HepG2 (cell line): Measurements from ENCODE around the gene KRTAP12-3. TPM values are rescaled to one million over a fixed set of nuclear protein-coding genes. Genes with fewer than 3 reads are reported as not detected.

ENCODE experiments used
- ATAC-seq: fragments of 200-7000 bp; cut with Tn5 transposase; 3 replicates; pipeline ENCODE4 v1.9.1; 2020; ENCODE audit warnings: mild to moderate bottlenecking, moderate library complexity
- BruUV-seq: library from RNA; stranded (reverse); fragments of 400-500 nt; replicated peaks from 2 replicates; lab custom pipeline; 2021; lab: Mats Ljungman, UMichigan
- CTCF ChIA-PET: fragments of 300-600 bp; formaldehyde crosslinking; extraction: SDS; loops from one replicate; lab custom pipeline; 2021; ENCODE audit warnings: low total read pairs, inconsistent platforms, low intra/inter-chr PET ratio; lab: Yijun Ruan, JAX
- POLR2A ChIA-PET: fragments of 350-600 bp; sonication (Branson Sonifier 250); formaldehyde crosslinking; loops from one replicate; lab custom pipeline; 2020; ENCODE audit warnings: antibody characterized with exemption, inconsistent platforms; lab: Yijun Ruan, JAX
- DNase-seq: peaks from one replicate; pipeline ENCODE4 v3.0.0-alpha.2; 2015; ENCODE audit warnings: low spot score
- FAIRE-seq: peaks from 3 replicates; lab custom pipeline; 2011; peaks lifted over from hg19 to GRCh38; lab: Jason Lieb, UNC
- H2AFZ ChIP-seq: one replicate; pipeline ENCODE4 v1.6.1; 2011; ENCODE audit warnings: low read length, inconsistent platforms
- H3K27ac ChIP-seq: fragments of 300-600 bp; 3 replicates; pipeline ENCODE4 v1.8.0; 2011; ENCODE audit warnings: mixed run types, mild to moderate bottlenecking, mixed read lengths, low read length, inconsistent platforms; ENCODE audit not compliant: insufficient read depth; ENCODE audit errors: extremely low read length
- H3K27me3 ChIP-seq, 2 experiments: fragments of 200-600 bp in 1 of 2; 2 replicates in 1 of 2; 3 replicates in 1 of 2; pipeline versions ENCODE4 v1.6.0 to v1.8.0; 2011; ENCODE audit warnings: low read length in 2 of 2, mild to moderate bottlenecking in 2 of 2, moderate library complexity in 2 of 2, inconsistent platforms in 1 of 2; ENCODE audit not compliant: insufficient read depth in 2 of 2, control insufficient read depth in 1 of 2
- H3K36me3 ChIP-seq, 2 experiments: fragments of 200-600 bp in 1 of 2; replicated peaks in 1 of 2; 2 replicates in 1 of 2; 3 replicates in 1 of 2; pipeline versions ENCODE4 v1.5.1 to v1.8.0; 2011; ENCODE audit warnings: low read length in 2 of 2, inconsistent platforms in 1 of 2; ENCODE audit not compliant: insufficient read depth in 2 of 2, control insufficient read depth in 1 of 2
- H3K4me1 ChIP-seq: 2 replicates; pipeline ENCODE4 v1.5.1; 2012; ENCODE audit warnings: low read length, inconsistent platforms; ENCODE audit not compliant: insufficient read depth
- H3K4me2 ChIP-seq: 2 replicates; pipeline ENCODE4 v1.6.0; 2011; ENCODE audit warnings: low read depth, low read length, inconsistent platforms
- H3K4me3 ChIP-seq, 3 experiments: fragments of 200-600 bp in 1 of 3; sonication (generic), shearing (Covaris generic) in 1 of 3; replicated peaks in 1 of 3; 2 replicates each; pipeline ENCODE4 v1.5.1; 2011 to 2016; ENCODE audit warnings: low read length in 3 of 3, inconsistent platforms in 2 of 3, low read depth in 2 of 3, mild to moderate bottlenecking in 2 of 3, control low read depth in 1 of 3, mixed read lengths in 1 of 3; ENCODE audit not compliant: insufficient read depth in 1 of 3
- H3K79me2 ChIP-seq: one replicate; pipeline ENCODE4 v1.6.1; 2011; ENCODE audit warnings: low read length, inconsistent platforms; ENCODE audit not compliant: insufficient read depth
- H3K9ac ChIP-seq: 2 replicates; pipeline ENCODE4 v1.6.0; 2011; ENCODE audit warnings: mild to moderate bottlenecking, low read depth, low read length, inconsistent platforms; ENCODE audit not compliant: insufficient read depth
- H3K9me3 ChIP-seq: 2 replicates; pipeline ENCODE4 v1.5.1; 2012; ENCODE audit warnings: mild to moderate bottlenecking, low read length
- H4K20me1 ChIP-seq: 2 replicates; pipeline ENCODE4 v1.6.0; 2011; ENCODE audit warnings: inconsistent platforms, mild to moderate bottlenecking, low read length, moderate library complexity; ENCODE audit not compliant: insufficient read depth
- GTF3A ChIP-seq: sonication (generic); formaldehyde crosslinking; conservative IDR thresholded peaks from 2 replicates; pipeline ENCODE4 v1.4.0; 2020; ENCODE audit warnings: mild to moderate bottlenecking, missing genetic modification reagents
- HOXA3 ChIP-seq: sonication (generic); formaldehyde crosslinking; IDR thresholded peaks from 2 replicates; pipeline ENCODE4 v1.5.0; 2020; ENCODE audit warnings: missing genetic modification reagents
- JDP2 ChIP-seq: sonication (generic); formaldehyde crosslinking; IDR thresholded peaks from 2 replicates; pipeline ENCODE4 v1.8.1; 2022; ENCODE audit warnings: missing genetic modification reagents, borderline replicate concordance
- KLF11 ChIP-seq: IDR thresholded peaks from 2 replicates; pipeline ENCODE4 v1.6.1; 2016; ENCODE audit warnings: missing compliant biosample characterization
- KLF16 ChIP-seq, 2 experiments: sonication (generic) in 1 of 2; formaldehyde crosslinking in 1 of 2; IDR thresholded peaks; 2 replicates each; pipeline versions ENCODE4 v1.6.1 to v1.8.0; 2016 to 2023; ENCODE audit warnings: missing genetic modification reagents in 2 of 2, missing compliant biosample characterization in 1 of 2
- RBAK ChIP-seq: sonication (generic); formaldehyde crosslinking; IDR thresholded peaks from 2 replicates; pipeline ENCODE4 v1.5.1; 2020; ENCODE audit warnings: mild to moderate bottlenecking, missing genetic modification reagents
- SALL1 ChIP-seq: sonication (generic); formaldehyde crosslinking; IDR thresholded peaks from 2 replicates; pipeline ENCODE4 v1.8.0; 2022; ENCODE audit warnings: mild to moderate bottlenecking, missing genetic modification reagents
- SP5 ChIP-seq: IDR thresholded peaks from 2 replicates; pipeline ENCODE4 v1.6.1; 2016; ENCODE audit warnings: low read depth, borderline replicate concordance
- SRSF1 ChIP-seq: fragments of 200-400 bp; formaldehyde crosslinking; optimal IDR thresholded peaks from 2 replicates; pipeline ENCODE3; 2017; ENCODE audit warnings: mild to moderate bottlenecking, low read depth, low read length, moderate library complexity
- ZBTB33 ChIP-seq: sonication (generic); formaldehyde crosslinking; IDR thresholded peaks from 2 replicates; pipeline ENCODE4 v1.4.0; 2020; ENCODE audit warnings: missing genetic modification reagents
- ZBTB38 ChIP-seq: sonication (generic); formaldehyde crosslinking; IDR thresholded peaks from 2 replicates; pipeline ENCODE4 v1.5.1; 2020; ENCODE audit warnings: mild to moderate bottlenecking, missing genetic modification reagents
- ZNF317 ChIP-seq: sonication (generic); formaldehyde crosslinking; IDR thresholded peaks from 2 replicates; pipeline ENCODE4 v1.5.0; 2020; ENCODE audit warnings: mild to moderate bottlenecking, missing genetic modification reagents
- ZNF331 ChIP-seq: sonication (generic); formaldehyde crosslinking; IDR thresholded peaks from 2 replicates; pipeline ENCODE4 v1.4.0; 2020; ENCODE audit warnings: missing genetic modification reagents
- ZNF33B ChIP-seq: sonication (generic); formaldehyde crosslinking; IDR thresholded peaks from 2 replicates; pipeline ENCODE4 v1.5.1; 2020; ENCODE audit warnings: mild to moderate bottlenecking, missing genetic modification reagents
- ZNF432 ChIP-seq: sonication (generic); formaldehyde crosslinking; IDR thresholded peaks from 2 replicates; pipeline ENCODE4 v1.5.0; 2020; ENCODE audit warnings: missing genetic modification reagents, mild to moderate bottlenecking, borderline replicate concordance
- ZNF7 ChIP-seq: IDR thresholded peaks from 2 replicates; pipeline ENCODE4 v1.6.1; 2016; ENCODE audit warnings: missing biosample characterization, missing genetic modification reagents
- ZNF883 ChIP-seq: sonication (generic); formaldehyde crosslinking; IDR thresholded peaks from 2 replicates; pipeline ENCODE4 v1.5.1; 2020; ENCODE audit warnings: mild to moderate bottlenecking, missing genetic modification reagents; ENCODE audit errors: not compliant biosample characterization
- WGBS: methylation state at CpG from one replicate; pipeline ENCODE4 v1.1.6; 2017; ENCODE audit warnings: low lambda C conversion rate; 5-methylcytosine and 5-hydroxymethylcytosine counted together
- in situ Hi-C: cut with HindIII; loops from 2 replicates; pipeline ENCODE4 v1.10.0; 2017; ENCODE audit warnings: low pct_unique_long_range_greater_than_20kb; ENCODE audit not compliant: extremely low pct_ligation_motif_present
- intact Hi-C: fragments of 100-400 bp; cut with micrococcal nuclease; formaldehyde crosslinking; loops from one replicate; pipeline ENCODE4 v1.10.0; 2022; ENCODE audit not compliant: unreplicated experiment
- polyA plus RNA-seq, 8 experiments: library from polyadenylated mRNA; depleted of rRNA in 3 of 8; stranded (reverse) in 7 of 8; unstranded in 1 of 8; fragments of >200 nt; fragmentation: Illumina TruSeq in 4 of 8; extraction: Trizol in 4 of 8; gene quantifications; 2 replicates each; pipeline versions ENCODE4 v1.2.1 to v1.2.3, GENCODE V29; 2011 to 2016; ENCODE audit warnings: low read depth in 4 of 8, missing spikeins in 1 of 8, mixed read lengths in 1 of 8; ENCODE audit not compliant: insufficient read depth in 1 of 8
- total RNA-seq, 5 experiments: library from RNA; depleted of rRNA; stranded (reverse); fragments of >200 nt; fragmentation: Illumina TruSeq; extraction: Trizol; gene quantifications; 2 replicates each; pipeline ENCODE4 v1.2.3, GENCODE V29; 2016; ENCODE audit warnings: low read depth in 1 of 5
- TF ChIP-seq, protein P1 (sequence below): sonication (generic); formaldehyde crosslinking; IDR thresholded peaks from 2 replicates; pipeline ENCODE4 v1.4.0; 2020; ENCODE audit warnings: missing genetic modification reagents

Gene KRTAP12-3
- total and polyA plus RNA-seq, 2 of the 13 experiments (the other 11 are each of a cell fraction or from before 2014, with no cell fraction given): not detected

DNA sequence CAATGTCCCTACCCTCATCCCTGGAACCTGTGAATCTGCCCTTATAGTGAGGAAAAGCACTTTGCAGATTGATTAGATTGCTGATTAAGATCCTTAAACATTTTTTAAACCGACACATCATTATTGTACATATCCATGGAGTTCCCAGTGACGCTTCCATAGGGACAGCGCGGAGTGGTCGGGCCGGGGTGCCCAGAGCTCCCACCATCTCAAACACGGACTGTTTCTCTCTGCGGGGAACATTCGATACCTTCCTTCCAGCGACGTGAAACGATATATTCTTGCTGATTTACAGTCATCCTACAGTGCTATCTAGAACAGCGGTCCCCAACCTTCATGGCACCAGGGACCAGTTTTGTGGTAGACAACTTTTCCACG is 43.3 kb downstream of the KRTAP12-3 start (continued):
- no peak for TF ChIP-seq ZBTB33 (CRISPR knock-in tag)
- peak; percentile 87 for TF ChIP-seq ZBTB38
- TF ChIP-seq ZNF7 (CRISPR knock-in tag): no peak
- 0 out of 2 replicates have a peak, but pooled peaks have one; percentile 30 for TF ChIP-seq ZNF317 (CRISPR knock-in tag)
- TF ChIP-seq JDP2 (CRISPR knock-in tag): no peak
- no peak for TF ChIP-seq KLF16 (CRISPR knock-in tag; IDR thresholded peaks at IDR 0.05)
- no peak for TF ChIP-seq ZNF883
- 0 out of 2 replicates have a peak, but pooled peaks have one; percentile 1 for TF ChIP-seq ZNF331 (CRISPR knock-in tag)

DNA sequence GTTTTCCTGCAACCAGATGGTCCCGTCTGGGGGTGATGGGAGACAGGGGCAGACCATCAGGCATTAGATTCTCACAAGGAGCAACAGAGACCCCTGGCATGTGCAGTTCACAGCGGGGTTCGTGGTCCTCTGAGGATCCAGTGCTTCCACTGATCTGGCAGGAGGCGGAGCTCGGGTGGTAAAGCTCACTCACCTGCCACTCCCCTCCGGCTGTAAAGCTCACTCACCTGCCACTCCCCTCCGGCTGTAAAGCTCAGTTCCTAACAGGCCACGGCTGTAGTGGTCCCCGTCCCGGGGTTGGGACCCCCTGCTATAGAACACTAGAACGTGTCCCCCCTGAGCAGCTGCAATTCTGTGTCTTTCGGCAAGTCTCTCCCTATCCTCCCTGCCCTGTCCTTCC is 43.8 kb downstream of the KRTAP12-3 start:
- ChIA-PET POLR2A (no interaction called here), CTCF (no interaction called here)
- Histone ChIP-seq H3K27ac (no peak overlapping the region), H3K4me3 (peak overlapping the region in 1 of 3 experiments; percentile 33; a peak in 1 of 6 replicates), H3K4me2 (peak overlapping the region; percentile 60), H3K79me2 (no peaks in the 10 kb centered on the region), H2AFZ (no peak overlapping the region), H3K4me1 (peaks cover 78% of the 10 kb centered on the region), H4K20me1 (no peaks in the 10 kb centered on the region), H3K36me3 (no peaks in the 10 kb centered on the region), H3K27me3 (peaks cover 5 to 16% of the 10 kb centered on the region in 2 experiments; a peak in 3 of 5 replicates), H3K9me3 (no peaks in the 10 kb centered on the region), H3K9ac (no peak overlapping the region)
- in situ Hi-C loops (no loop called here), intact Hi-C loops (loop anchor here (5.0 kb wide), 1 partner anchor 36 kb away; no protein-coding TSS in a partner anchor)
- ATAC-seq (peak; percentile 3; the same call in 1 of the 3 replicates), DNase-seq (no peak), FAIRE-seq (no peak)
- BruUV-seq: no TSS peak
- 3% methylated on average over 10 of the region's 12 CpGs for WGBS
- peak; percentile 13; the same call in 1 of the 2 replicates for TF ChIP-seq HOXA3 (CRISPR knock-in tag)
- peak; percentile 41; the same call in 1 of the 2 replicates for TF ChIP-seq SALL1 (CRISPR knock-in tag)
- no peak for TF ChIP-seq GTF3A
- no peak for TF ChIP-seq KLF11 (CRISPR knock-in tag)
- TF ChIP-seq ZNF33B (CRISPR knock-in tag): no peak
- no peak for TF ChIP-seq RBAK (CRISPR knock-in tag)
- no peak for TF ChIP-seq SRSF1
- TF ChIP-seq, protein P1, sequence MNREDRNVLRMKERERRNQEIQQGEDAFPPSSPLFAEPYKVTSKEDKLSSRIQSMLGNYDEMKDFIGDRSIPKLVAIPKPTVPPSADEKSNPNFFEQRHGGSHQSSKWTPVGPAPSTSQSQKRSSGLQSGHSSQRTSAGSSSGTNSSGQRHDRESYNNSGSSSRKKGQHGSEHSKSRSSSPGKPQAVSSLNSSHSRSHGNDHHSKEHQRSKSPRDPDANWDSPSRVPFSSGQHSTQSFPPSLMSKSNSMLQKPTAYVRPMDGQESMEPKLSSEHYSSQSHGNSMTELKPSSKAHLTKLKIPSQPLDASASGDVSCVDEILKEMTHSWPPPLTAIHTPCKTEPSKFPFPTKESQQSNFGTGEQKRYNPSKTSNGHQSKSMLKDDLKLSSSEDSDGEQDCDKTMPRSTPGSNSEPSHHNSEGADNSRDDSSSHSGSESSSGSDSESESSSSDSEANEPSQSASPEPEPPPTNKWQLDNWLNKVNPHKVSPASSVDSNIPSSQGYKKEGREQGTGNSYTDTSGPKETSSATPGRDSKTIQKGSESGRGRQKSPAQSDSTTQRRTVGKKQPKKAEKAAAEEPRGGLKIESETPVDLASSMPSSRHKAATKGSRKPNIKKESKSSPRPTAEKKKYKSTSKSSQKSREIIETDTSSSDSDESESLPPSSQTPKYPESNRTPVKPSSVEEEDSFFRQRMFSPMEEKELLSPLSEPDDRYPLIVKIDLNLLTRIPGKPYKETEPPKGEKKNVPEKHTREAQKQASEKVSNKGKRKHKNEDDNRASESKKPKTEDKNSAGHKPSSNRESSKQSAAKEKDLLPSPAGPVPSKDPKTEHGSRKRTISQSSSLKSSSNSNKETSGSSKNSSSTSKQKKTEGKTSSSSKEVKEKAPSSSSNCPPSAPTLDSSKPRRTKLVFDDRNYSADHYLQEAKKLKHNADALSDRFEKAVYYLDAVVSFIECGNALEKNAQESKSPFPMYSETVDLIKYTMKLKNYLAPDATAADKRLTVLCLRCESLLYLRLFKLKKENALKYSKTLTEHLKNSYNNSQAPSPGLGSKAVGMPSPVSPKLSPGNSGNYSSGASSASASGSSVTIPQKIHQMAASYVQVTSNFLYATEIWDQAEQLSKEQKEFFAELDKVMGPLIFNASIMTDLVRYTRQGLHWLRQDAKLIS (CRISPR knock-in tag): no peak
- peak; percentile 65 for TF ChIP-seq SP5
- no peak for TF ChIP-seq ZNF432 (CRISPR knock-in tag)
- peak; percentile 46 for TF ChIP-seq ZNF883
